Stimulated activated CD4-positive, alpha-beta T cell treated with anti-CD3 and anti-CD28 coated beads, Interleukin-2, amount 100 ng/mL, for 24 hours (primary cell): ENCODE measurements around the gene NANOS1.
A peak's percentile ranks its signal among the peaks of the same experiment; 100 is the strongest.

Experiments
- DNase-seq, 2 donors: peaks; one replicate each; pipeline ENCODE4 v3.0.0-alpha.2; 2020

NANOS1 gene, protein sequence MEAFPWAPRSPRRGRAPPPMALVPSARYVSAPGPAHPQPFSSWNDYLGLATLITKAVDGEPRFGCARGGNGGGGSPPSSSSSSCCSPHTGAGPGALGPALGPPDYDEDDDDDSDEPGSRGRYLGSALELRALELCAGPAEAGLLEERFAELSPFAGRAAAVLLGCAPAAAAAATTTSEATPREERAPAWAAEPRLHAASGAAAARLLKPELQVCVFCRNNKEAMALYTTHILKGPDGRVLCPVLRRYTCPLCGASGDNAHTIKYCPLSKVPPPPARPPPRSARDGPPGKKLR

DNA sequence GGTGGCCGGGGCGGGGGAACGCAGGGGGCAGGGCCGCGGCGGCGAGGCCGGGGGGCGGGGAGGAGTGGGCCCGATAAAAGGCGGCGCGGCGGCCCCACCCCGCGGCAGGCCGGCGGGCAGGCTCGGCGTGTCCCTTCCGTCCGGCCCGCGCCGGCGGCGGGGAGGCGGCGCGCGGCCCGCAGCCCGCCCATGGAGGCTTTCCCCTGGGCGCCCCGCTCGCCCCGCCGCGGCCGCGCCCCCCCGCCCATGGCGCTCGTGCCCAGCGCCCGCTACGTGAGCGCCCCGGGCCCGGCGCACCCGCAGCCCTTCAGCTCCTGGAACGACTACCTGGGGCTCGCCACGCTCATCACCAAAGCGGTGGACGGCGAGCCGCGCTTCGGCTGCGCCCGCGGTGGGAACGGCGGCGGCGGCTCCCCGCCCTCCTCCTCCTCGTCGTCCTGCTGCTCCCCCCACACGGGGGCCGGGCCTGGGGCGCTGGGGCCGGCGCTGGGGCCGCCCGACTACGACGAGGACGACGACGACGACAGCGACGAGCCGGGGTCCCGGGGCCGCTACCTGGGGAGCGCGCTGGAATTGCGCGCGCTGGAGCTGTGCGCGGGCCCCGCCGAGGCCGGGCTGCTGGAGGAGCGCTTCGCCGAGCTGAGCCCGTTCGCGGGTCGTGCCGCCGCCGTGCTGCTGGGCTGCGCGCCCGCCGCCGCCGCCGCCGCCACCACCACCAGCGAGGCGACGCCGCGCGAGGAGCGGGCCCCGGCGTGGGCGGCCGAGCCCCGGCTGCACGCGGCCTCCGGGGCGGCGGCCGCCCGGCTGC is at the start of gene NANOS1:
TSS of gene NANOS1 (plus strand) at position 102 of the 808 bp plus-strand sequence. CDS start at position 190, 88 bp downstream.
- peak; percentile 20 to 45 for DNase-seq

DNA sequence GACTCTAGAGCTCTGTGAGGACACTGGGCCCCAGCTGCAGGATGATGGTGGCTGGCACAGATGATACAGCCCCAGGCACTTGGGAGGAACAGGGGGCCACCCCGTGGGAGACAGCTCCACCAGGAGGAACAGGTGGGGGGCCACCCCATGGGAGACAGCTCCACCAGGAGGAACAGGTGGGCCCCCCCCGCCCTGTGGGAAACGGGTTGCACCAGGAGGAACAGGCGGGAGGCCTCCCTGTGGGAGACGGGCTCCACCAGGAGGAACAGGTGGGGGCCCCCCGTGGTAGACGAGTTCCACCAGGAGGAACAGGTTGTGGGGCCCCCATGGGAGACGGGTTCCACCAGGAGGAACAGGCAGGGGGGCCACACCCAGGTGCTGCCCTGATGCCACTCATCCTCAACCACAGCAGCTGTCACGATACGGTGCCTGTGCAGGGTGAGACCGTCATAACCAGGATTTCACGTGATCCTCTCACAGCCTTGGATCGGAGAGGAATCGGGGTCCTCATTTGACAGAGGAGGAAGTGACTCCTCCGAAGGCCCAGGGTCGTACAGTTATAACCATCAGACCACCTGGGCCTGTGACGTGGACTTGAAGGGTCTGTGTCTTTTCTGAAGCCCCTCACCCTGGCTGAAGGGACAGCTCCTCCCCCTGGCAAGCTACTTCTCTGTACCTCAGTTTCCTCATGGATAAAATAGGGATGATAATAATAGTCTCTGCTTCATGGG is 49.2 kb upstream of the NANOS1 start:
- no peak for DNase-seq

DNA sequence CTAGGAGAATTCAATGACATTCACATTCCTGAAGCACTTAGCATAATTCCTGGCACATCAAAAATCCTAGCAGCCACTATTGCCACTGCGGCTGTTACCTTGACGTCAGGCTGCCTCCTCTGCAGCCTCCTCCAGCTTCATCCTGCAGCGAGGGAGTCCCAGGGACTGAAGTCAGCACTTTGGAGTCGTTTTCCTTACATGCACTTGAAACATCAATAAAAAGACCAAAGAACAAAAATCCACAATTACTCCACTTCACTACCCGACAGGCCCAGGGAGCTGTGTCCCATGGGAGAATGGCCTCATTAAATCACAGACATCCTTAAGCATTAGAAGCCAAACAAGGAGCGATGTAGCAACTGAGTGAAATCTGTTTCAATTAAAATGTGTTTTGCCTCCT is 48.6 kb upstream of the NANOS1 start:
- DNase-seq: no peak

DNA sequence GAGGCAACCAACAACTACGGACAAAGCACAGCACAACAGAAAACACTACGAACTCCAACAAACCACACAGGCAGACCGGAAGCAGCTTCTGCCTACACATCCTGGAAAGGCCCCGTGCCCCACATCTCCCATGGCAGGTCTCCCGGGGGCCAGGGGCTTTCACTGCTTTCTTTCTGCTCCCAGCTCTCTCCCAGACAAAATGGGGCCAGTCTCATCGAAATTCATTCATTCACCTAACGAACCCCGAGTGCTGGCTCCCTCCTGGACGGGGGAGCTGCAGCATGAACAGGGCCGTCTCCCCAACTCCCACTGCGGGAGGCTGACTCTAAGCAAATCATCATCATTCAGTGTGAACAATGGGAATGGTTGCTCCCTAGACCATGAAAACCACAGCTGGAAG is 47.6 kb upstream of the NANOS1 start:
- no peak for DNase-seq

DNA sequence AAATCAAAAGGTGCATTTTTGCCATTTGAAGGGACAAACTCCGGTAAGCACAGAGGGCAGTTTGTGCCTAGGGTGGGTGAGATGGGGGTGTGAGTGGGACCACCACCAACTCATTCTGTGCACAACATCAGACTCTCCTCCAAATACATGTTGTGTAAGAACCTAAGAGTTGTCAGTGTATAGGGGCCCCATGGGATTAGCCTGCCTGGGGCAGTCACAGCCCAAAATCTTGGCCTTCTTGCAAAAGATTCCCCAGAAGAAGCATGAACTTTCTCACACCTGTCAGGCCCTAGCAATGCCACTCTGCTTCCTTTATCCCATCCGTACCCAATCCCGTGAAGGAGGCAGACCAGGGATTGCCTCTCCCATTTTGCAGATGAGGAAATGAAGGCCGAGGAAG is 47.1 kb upstream of the NANOS1 start:
- DNase-seq: no peak

DNA sequence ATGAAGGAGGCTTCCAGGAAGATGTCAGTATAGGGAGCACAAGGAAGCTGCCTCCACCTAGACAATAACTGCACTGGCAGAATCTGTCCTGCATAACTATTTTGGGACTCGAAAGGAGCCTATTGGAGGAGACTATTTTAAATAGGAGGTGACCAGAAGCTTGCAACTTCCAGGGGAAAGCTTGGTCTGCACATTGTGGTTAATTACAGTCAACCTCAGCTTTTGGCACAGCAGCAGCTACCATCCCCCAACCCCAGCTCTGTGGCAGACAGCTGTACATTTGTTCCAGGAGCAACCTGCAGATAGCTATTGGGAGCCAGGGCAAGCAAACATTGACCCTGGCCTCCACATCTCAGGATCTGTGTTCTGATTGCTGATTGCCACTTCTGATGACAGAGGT is 46.3 kb upstream of the NANOS1 start:
- DNase-seq: no peak

DNA sequence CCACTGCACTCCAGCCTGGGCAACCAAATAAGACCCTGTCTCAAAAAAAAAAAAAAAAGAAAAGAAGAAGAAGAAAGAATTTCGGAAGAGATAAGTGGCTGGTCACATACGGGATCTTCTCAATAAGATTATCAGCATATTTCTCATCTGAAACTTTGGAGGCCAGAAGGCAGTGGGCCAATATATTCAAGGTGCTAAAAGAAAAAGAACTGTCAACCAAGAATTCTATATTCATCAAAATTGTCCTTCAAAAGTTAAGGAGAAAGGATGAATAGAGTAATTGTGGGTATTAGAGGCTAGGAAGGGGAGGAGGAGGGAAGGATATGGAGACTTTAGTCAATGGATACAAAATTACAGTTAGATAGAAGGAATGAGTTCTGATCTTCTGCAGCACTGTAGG is 43.9 kb upstream of the NANOS1 start:
- DNase-seq: no peak

DNA sequence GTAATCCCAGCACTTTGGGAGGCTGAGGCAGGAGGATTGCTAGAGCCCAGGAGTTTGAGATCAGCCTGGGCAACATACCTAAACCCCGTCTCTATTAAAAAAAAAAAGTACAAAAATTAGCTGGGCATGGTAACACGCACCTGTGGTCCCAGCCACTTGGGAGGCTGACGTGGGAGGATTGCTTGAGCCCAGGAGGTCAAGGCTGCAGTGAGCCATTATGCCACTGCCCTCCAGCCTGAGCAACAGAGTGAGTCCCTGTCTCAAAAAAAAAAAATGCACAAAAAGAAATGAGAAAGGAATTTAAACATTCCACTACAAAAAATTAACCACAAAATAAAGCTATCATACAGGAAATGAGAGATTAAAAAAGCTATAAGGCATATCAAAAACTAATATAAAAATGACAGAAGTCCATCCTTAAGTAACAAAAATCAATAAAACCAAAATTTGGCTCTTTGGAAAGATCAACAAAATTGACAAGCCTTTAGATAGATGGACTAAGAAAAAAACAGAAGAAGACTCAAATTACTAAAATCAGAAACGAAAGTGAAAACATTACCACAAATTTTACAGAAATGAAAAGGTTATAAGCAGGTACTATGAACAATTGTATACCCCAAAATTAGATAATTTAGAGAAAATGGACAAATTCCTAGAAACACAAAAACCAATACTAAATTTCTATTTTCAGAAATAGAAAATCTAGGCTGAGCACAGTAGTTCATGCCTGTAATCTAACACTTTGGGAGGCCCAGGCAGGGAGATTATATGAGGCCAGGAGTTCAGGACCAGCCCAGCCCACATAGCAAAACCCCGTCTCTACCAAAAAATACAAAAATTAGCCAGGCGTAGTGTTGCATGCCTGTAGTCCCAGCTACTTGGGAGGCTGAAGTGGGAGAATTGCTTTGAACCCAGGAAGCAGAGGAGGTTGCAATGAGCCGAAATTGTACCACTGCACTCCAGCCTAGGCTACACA is 42.4 kb upstream of the NANOS1 start:
- no peak for DNase-seq

DNA sequence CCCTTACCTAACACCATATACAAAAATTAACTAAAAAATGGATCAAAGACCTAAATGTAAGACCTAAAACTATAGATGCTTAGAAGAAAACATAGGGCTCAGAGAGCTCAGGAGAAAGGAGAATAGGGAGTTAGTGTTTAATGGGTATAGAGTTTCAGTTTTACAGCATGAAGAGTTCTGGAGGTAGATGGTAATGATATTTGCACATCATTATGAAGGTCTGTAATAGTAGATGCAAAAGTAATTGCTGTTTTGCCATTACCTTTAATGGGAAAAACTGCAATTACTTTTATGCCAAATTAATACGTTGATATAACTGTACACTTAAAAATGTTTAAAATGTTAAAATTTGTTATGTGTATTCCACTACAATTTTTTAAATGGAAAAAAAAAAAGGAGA is 39.2 kb upstream of the NANOS1 start:
- no peak for DNase-seq

DNA sequence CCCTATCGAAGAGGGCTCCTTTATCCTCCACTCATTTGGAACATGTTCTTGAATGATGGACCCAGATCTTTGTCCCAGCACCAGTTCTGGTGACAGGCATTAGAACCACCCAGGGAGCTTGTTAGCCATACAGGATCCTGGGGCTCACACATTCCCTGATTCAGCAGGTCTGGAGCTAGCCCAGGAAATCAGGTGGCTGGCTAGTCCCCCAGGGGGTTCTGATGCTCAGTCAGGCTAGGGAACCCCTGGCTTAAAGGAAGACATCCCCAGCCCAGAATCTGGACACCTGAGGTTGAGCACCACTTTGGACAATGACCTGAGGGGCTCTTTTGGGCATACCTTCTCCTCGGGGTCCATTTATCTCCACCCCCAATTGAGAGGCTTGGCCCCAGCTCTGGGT is 37.0 kb upstream of the NANOS1 start:
- no peak for DNase-seq

DNA sequence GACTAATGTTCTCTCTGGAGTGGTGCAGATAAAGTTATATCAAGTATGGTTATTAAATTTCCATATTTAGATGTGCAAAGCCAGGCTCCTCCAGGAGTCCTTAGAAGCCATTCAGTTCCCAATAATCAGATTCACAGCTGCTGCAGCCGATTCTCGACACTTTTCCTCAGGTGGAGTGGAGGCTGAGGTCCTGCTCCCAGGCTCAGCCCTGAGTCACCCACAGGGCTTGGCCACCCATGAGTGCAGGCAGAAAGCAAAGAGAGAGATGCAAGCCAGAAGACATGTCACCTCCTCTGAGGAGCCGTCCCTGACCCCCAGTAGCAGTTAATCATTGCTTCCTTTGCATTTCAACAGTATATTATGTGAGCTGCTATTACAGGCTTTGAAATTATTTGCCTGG is 36.3 kb upstream of the NANOS1 start:
- DNase-seq: no peak

DNA sequence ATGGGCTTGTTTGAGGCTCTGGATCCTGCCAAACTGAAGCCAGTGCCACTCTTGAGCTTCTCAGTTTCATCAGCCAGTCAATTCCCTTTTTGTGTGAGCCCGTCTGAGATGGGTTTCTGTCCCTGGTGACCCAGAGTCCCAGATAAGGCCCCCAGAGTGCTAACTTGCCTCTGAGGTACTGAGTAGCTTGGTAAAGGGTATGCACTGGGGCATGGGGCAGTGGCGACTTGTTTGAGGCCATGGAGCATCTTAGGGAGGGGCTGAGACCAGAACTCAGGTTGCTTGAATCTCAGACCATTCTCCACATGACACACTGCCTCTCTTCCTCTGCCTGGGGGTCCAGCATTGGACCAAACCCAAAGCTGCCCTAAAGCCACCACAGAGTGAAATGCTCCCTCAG is 35.2 kb upstream of the NANOS1 start:
- no peak for DNase-seq

DNA sequence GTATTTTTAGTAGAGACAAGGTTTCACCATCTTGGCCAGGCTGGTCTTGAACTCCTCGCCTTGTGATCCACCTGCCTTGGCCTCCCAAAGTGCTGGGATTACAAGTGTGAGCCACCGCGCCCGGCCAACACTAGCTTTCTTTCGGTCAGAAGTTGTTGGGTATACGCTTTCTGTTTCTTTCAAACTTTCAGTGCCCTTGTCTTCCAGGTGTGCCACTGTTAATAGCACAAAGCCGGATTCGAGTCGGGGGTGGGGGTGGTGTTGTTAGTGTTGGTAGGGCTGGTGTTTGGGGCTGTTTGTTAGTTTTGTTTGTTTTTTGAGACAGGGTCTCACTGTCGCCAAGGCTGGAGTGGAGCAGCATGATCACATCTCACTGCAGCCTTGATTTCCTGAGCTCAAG is 33.8 kb upstream of the NANOS1 start:
- DNase-seq: no peak

DNA sequence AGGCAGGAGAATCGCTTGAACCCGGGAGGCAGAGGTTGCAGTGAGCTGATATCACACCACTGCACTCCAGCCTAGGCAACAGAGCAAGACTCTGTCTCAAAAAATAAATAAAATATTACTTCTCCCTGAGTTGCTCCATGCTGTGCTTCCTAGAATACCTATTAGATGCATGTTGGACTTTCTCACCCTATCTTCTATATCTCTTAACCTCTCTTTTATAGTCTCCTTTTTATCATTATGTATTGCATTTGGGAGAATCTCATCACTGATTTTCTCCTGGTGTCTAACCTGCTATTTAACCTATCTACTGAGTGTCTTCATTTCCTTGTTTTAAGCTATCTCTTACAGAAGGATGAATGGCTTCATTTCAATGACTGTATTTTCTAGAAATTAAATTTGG is 32.1 kb upstream of the NANOS1 start:
- DNase-seq: no peak

DNA sequence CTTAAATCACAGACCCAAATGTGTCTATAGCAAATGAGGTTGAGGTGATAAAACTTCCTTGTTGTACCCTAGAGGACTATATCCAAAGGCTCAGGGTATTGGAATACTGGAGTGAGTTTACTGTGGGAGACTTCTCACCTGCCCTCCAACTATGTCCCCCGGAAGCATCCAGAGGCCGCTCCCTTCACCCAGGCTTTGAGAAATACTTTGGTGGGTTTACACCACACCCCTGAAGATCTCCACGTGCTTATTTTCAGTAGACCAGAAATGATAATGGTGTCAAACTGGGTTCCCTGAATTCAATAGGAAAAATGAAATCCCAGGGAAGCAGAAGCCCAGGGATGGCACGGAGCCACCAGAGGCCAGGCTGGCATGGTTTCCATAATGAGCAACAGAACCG is 31.3 kb upstream of the NANOS1 start:
- no peak for DNase-seq

DNA sequence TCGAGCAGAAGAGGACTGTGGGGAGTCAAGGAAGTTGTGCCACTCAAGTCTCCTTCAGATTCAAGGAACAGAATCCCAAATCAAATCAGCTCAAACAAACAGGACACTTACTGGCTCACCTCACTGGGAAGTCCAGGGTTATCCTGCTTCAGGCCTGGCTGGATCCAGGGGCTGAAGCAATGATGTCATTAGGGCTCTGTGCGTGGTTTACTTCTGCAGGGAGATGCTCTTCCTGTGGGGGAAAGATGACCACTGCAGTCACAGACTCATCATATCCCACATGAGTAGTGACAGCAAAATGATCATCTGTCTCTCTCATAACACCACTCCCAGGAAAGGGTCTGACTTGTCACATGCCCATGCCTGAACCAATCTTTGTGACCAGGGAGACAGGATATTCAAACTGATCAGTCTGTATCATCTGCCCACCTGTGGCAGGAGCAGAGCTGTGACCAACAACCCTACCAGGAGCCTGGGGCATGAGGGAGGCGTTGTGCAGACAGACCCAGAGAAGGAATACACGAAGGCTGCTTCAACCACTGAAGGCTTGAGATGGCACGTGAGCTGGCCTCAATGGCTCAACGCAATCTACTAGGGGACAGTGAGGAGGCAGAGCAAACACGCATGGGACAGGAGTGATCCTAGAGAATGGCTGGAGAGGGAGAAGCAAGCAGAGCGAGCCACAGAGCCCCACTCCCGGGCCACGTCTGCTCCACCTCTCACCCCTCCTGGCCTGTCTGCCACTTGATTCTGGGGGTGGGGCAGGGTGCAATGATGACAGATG is 27.6 kb upstream of the NANOS1 start:
- DNase-seq: no peak

DNA sequence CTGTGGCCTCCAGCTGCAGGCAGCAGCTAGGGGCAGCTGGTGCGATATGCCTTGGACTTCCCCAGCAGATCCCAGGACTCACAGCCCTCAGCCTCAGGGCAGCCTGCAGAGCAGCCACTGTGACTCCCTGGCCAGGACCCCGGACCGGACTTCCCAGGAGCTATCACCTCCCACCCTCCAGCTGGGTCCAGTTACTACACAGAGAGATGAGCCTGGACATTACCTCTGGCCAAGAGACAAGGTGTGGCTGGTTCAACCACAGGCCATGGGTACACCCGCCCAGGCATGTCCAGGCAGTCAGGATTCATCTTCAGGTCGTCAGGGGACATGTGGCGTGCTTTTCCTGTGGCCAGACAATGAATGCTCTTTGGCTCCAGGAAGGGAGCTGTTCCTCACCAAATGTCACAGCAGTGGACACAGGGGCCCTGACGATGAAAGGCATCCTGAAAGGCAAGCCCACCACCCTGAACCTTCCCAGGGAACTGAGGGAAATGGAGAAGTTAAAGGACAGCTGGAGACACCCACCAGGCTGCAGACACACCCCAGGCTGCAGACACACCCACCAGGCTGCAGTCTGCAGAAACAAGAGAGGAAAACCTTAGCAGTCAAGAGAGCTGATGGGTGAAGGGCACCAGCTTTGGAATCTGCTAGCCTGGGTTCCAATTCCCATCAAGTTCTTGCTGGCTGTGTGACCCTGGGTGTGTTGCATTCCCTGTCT is 25.8 kb upstream of the NANOS1 start:
- DNase-seq: no peak

DNA sequence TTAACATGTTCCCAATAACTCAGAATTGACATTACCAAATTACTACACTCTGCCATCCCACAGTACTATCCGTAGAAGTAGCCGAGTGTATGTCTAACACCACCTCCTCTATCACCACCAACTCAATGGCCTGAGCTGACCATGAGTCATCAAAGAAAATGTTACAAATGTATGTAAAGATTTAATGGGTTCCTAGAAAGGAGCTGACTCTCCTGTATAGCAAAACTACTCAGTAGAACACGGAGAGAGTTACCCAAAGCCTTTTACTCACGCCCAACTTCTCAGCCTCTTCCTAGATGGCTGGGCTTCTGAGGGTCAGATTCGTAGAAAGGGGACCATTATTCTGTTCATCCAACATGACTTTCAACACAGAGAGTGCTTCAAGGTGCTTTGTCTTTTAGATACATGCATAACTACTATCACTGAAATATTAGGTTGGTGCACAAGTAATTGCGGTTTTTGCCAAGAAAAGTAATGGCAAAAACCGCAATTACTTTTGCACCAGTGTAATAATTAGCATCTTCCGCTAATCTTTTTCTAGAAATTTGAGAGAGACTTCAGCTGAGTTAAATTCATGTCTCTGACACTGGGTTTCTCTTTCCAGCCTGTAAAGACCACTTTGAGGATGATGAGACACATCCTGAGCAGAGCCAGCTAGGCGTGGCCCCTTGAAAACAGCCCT is 24.0 kb upstream of the NANOS1 start:
- no peak for DNase-seq

DNA sequence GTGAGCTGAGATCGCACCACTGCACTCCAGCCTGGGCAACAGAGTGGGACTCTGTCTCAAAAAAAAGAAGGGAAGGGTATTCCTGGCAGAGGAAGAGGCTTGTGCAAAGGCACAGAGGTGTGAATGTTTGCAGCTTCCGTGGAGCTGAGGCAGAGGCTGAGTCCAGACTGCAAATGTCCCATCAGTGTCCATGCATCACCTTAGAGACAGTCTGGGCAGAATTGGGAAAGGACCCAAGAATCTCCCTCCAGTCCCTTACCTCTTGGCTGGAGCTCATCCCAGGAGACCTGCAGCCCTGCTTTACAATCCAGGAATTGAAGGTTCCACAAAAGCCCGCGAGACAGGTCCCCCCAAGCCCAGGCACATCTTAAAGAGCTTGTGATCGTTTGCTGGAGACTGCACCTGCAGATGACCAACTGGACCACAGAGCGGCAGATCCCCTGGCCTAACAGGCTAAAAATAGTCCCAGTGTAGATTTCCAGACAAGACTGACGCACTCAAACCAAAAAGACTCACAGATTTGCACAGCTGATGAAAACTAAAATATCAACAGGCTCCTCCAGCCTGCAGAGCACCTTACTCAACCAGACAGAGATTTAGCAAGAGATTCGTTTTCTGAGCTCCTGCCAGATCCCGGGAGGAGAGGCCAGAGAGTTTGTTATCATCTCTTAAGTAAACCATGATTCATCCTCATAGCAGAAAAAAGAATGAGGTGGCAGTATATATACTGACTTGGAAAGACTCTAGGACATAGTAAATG is 22.9 kb upstream of the NANOS1 start:
- no peak for DNase-seq

DNA sequence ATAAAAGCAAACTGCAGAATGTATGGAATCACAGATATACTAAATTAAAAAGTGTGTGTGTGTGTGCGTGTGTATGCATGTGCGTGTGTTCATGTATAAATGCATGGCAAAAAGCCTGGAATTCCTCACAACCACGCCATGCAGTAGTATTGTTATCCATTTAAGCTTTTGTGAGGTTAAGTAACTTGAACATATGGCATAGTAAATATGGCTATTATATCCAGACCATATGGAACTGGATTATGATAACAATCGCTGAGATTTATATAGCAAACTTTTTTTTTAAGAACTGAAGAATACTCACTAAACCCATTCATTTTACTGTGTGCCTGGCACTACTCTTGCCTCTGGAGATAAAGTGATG is 22.3 kb upstream of the NANOS1 start:
- no peak for DNase-seq
